SK-N-MC (cell line): ENCODE measurements around the gene SEC63.

Source experiments
- EZH2 ChIP-seq: fragments of 200-600 bp; sonication (generic); IDR thresholded peaks from one replicate; pipeline ENCODE4 v1.6.1; 2017; ENCODE audit warnings: antibody characterized with exemption
- POLR2AphosphoS5 ChIP-seq: IDR thresholded peaks from 2 replicates; pipeline ENCODE4 v1.6.1; 2012; ENCODE audit warnings: mild to moderate bottlenecking, low read depth, low read length, borderline replicate concordance

GRCh38 chr6:107976155-107976783 lies 18.3 kb upstream of the SEC63 start:
- TF ChIP-seq EZH2 (no peak), POLR2AphosphoS5 (no peak)
